Left hindlimb (tissue), 1 donor: ENCODE results near the gene KCNH2.

Source experiments
- DNase-seq: peaks from one replicate; pipeline ENCODE4 v3.0.0-alpha.2; 2018

The KCNH2 gene

GRCh38 chr7:150972741-150973140 is 5.4 kb downstream of the KCNH2 start:
- no peak for DNase-seq

- peak; percentile 64 for DNase-seq
These were observed 6.1 kb downstream of the KCNH2 start for GRCh38 chr7:150972023-150972468.

DNA sequence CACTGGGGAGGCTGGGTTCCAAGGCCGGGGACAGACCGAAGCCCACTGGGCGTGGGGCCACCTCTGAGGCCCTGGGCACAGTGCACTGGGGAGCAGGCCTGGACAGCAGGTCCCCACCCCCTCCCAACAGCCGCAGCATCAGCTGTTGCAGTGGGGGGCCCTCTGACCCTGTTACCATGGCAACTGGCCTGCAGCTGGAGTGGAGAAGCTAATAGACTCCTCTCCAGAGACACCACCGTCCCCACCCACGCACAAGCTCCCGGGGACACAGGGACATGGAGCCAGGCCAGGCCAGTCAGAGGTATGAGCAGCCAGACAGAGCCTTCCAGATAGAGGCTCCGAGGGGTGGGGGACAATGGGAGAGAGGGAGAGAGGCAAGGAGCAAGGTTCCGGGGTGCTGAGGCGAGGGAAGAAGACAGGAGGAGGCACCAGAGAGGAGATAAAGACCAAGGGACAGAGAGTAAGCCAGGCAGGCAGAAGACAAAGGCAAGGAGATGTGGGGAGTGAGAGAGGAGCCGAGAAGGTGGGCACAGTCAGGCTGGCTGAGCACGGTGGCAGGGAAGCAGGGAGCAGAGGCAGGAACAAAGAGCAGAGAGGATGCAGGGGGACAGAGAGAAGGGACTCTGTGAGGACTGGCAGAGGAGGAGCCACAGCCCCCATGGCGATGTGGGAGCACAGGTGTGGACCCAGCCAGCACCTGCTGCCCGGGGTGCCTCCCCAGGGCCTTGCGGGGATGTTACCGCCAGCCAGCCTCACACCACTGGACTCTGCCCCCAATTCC is 6.7 kb downstream of the KCNH2 start:
- DNase-seq: peak; percentile 74

DNA sequence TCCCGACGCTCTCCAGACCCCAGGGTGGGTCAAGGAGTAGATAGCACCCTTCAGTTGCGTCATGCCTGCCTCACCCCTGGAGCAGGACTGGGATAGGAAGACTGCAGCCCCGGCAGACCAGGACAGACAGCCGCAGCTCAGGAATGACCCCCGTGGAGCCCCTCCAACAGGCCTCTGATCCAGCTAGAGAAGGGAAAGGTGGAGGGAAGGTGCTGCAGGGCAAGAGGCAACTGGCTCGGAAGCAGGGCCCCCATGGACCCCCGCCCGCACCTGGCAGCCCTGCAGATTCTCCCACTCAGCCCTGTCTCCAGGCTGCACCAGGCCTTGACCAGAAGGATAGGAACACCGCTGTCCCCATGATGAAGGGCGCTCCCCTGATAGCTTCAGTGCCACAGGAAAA is 7.7 kb downstream of the KCNH2 start:
- DNase-seq: no peak

DNA sequence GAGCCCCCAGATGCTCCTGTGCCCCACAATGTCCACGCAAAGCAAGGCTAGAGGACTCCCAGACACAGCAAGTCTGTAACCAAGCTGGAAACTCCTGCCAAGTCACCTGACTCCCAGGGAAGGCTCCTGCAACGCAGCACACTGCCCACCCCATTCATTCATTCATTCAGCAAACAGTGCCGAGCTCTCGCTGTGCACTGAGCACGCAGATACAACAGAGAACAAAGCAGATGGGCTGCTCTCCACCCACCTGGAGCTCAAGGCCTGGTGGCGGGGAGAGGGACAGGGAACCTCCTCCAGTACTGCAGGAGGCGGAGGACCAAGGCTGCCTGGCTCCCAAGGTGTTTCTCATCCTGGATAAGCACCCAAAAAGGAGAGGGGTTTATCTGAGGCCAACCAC is 8.6 kb downstream of the KCNH2 start:
- no peak for DNase-seq

- no peak for DNase-seq
These were observed 9.3 kb downstream of the KCNH2 start for GRCh38 chr7:150968734-150969372.

DNA sequence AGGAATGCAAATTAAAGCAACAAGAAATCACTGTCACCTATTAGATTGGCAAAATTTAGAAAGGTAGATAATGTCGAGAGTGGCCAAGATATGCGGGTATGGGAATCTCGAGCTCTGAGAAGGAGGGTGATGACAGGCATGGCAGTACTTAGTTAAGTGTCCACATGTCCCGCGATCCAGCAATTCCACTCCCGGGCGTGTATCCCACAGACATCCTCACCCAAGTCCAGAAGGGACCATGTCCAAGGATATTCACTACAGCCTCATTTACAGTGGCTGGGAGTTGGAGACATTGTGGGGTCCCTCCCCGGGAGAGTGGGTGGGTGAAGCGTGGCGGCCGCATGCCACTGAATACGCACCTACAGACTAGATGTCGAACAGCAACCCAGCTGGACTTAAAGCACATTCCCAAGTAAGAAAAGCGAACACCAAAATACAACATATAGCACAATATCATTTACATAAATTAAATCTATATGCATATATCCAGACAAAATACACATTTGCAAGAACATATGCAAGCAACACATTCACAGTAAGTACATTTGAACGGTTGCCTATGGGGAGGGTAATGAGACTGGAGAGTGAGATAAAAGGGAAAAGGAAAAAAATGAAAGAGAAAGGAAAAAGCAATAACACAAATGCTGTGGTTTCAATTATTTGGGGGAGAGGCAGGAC is 9.9 kb downstream of the KCNH2 start:
- no peak for DNase-seq

- DNase-seq: no peak
These were observed 10.8 kb downstream of the KCNH2 start for GRCh38 chr7:150967349-150967748.

DNA sequence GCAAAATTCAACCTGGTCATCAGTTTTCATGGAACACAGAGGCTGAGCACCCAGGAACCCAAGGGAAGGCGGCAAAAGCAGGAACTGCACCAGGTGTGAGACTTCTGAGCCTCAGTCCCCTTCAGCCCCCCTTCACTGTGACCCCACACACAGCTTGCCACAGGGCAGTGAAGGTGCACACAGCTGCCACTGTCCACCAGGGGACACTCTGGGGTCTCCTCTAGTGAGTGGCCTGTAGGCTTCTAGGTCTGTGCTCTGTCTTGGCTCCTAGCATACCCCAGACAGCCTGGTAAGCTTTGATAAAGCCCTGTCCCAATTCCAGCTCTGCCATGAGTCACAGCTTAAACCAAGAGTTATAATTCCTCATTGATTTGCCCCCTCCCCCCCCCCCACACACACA is 12.1 kb downstream of the KCNH2 start:
- DNase-seq: no peak

DNA sequence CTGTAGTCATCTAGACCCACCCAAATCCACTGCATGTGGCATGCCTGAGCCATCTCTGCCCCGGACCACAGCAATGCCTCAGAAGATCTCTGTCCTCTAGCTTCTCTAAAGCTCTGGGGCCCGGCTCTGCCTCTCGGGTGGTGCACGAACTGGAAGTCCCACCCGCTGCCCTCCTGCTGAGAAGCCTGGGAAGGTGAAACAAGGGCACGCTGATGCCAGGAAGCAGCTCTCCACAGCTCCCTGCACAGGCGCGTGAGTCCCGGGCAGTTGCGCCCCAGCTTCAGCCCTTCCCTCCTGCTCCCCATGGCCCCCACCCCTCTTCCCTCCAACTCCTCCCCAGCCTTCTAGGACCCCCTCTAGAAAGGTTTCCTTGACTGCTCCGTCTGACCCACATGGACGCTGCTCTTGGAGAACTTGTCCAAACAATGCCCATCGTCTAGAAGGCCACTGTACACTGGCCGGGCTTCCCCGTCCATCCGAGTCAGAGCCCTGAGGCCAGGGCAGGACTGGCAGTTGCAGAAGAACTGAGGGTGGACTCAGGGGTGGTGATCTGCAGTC is 12.8 kb downstream of the KCNH2 start:
- no peak for DNase-seq

DNA sequence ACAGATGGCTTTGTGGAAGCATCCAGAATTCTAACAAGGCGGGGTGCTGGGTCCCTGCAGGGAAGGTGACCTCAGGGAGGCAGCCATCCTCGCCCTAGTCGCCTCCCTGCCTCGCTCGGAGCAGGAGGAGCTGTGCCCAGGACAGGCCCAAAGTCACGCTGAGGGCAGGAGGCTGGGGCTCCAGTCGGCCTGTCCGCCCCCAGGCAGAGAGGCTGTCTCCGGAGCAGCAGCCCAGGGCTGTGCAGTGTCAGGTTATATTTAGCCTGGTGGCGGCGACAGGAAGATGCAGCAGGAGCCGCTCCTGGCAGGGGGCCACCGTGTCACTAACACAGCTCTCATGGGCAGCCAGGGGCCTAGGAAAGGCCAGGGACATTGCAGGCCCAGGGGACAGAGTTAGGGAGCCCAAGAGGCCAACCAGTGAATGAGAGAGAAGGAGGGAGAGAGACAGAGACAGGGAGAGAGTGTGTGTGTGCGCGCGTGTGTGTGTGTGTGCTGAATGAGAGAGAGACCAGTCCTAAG is 13.5 kb downstream of the KCNH2 start:
- no peak for DNase-seq

DNA sequence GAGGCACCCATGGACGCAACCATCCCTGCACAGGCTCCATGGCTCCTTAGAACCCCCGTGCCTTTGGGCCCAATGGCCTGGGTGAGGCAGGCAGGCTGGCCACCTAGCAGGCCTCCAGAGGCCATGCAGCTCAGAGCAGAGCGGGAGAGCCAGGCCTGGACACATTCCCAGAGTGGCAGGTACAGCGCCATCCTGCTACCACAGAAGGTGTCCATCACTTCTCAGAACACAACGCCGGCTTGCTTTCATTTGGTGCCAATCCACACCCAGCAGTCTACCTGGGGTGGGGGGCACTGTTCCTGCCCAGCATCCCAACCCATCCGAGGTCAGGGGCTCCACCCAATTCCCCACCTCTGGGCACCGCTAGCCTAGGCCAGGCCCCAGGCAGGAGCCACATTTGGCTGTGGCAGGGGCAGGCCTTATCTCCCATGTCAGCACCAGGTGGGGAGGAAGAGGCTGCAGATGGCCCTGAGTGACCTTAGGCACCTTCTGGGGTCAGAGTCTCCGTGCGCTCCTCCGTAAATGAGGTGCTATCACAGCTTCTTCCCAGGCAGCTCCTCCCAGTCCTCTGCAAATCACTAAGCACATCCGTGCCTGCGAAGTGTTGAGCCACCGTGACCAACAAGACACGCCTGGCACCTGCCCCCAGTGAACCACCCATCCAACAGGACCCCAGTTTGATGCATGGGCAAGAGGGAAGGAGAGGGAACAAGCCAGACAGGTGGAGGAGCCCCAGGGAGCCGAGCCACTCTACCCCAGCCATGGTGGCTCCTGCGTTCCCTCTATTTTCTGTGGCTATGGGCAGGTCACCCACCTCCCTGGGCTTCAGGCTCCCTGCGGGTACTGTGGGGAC is 14.2 kb downstream of the KCNH2 start:
- DNase-seq: no peak

DNA sequence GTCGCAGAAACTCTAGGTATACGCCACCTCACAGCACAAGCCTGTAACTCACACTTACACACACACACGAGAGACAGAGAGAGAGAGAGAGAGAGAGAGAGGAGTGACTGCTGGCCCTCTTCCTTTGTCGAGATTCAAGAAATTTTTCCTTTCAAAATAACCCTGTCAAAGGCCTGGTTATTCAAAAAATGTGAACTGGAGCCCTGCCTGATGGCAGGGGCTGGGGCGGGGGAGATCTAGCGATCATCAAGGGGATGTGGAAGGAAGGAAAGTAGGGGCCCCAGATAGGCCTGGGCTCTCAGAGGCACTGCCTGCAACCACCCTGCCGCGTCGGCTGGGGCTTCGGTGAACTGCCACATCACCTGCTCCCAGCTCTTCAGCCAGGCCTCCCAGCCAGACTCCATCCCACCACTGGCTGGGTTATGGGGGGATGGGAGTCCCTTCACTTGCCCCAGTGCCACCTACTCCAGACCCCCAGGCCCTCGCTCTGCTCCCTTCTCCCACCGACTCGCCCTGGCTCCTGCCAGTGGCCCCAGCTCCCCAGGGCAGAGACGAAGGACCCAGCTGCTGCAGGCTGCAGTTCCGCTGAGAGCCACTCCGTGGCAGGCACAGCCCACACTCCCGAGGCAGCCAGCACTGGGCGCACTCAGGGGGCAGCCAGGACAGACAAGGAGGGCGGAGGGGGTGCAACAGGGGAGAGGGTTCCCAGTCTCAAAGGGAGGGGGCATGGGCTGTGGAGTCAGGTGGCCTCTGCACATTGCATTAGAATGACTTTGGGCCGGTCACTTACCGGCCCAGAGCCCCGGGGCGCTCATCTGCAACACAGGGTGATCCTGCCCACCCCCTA is 15.3 kb downstream of the KCNH2 start:
- DNase-seq: no peak

DNA sequence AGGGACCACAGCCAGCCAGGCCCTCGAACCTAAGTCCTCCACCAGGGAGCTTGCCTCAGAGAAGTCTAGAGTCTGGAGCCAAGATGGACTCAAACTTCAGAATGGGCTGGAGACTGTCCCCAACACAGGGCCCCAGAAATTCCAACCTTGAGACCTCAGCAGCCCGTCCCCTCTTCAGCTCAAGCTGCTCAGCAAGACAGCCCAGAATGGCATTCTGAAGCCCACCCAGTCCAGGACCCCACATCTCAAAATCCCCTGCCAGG is 15.9 kb downstream of the KCNH2 start:
- DNase-seq: no peak

GRCh38 chr7:150961510-150962289 is 16.4 kb downstream of the KCNH2 start:
- DNase-seq: no peak

DNA sequence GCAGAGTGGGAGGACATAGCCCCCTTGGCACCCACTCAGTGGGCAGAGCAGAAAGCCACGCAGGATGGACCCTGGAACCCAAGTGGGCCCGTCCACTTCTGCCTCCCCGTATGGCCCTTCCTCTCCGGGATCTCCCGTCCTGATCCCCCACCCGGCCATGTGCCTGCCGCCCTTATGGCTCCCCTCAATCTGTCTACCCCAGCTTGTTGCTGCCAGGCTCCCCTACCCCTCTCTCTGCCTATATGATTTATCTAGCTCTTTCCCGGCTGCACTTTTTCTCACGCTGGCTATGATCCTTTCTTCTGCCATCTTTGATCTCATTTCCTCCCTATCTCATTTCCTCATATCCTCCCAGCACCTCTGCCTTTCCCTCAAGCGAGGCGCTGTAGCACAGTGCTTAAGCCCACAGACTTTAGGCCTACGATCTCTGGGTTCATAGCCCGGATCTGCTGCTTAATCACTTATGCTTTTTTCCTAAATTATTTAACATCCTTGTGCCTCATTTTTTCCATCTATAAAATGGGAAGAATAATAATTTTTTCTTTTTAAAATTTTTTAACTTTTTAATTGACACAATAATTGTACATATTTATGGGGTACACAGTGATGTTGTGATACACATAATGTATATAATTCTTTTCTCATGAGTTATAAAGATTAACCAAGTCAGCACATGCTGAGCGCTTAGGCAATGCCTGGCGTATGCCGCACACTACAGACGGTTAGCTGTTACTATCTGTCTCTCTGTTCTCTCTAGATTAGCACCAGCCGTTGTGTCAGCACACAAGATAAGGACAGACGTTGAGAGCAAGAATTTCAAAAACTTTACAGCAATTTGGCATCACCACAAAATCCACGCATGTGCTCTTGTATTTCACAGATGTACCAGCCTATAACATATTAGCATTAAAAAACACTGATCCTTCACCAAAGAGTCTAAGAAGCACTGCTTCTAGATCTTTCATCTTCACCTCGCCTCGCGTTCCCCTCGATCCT is 18.1 kb downstream of the KCNH2 start:
- no peak for DNase-seq

DNA sequence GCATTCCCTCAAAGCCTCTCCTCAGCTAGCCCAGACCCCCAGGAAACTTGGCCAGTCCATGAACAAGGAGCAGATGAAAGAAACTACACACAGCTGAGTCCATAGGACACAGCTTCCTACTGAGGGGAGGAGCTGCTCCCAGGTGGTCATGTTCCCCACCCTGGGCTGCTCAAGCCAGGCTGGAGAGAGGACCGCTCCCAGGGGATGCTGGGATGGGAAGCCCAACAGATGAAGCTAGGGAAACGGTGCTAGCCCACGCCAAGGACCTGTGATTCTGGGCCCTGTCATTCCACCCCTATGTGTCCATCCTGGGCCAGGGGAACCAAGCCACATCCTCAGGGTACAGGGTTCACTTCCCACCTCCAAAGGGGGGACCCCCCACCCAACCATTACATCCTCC is 19.0 kb downstream of the KCNH2 start:
- DNase-seq: no peak

DNA sequence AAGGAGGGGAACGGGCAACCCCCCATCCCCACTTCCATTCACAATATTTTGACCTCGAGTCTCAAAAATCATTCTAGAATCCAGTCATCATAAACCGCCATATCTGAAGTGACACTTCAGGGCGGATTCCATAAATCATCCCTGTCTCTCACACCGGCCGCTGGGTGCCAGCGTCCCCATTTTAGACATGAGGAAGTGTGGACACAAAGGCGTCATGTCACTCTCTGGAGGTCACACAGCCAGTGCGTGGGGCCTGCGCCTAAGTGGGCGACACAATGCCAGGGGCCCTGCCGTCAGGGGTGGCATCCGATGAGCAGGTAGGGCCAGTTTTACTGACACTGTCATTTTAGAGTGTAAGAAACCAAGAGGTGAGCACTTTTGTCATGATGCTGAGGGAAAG is 19.5 kb downstream of the KCNH2 start:
- no peak for DNase-seq

GRCh38 chr7:150958062-150958552 is 20.0 kb downstream of the KCNH2 start:
- no peak for DNase-seq
